Superior temporal gyrus (tissue), 1 donor: ENCODE results near the gene PDGFC.

Experiments
- DNase-seq: peaks from one replicate; pipeline ENCODE4 v3.0.0-alpha.2; 2016; ENCODE audit errors: extremely low spot score

Gene PDGFC

GRCh38 chr4:156974264-156974663, 2.7 kb upstream of the PDGFC start:
- DNase-seq: no peak

DNA sequence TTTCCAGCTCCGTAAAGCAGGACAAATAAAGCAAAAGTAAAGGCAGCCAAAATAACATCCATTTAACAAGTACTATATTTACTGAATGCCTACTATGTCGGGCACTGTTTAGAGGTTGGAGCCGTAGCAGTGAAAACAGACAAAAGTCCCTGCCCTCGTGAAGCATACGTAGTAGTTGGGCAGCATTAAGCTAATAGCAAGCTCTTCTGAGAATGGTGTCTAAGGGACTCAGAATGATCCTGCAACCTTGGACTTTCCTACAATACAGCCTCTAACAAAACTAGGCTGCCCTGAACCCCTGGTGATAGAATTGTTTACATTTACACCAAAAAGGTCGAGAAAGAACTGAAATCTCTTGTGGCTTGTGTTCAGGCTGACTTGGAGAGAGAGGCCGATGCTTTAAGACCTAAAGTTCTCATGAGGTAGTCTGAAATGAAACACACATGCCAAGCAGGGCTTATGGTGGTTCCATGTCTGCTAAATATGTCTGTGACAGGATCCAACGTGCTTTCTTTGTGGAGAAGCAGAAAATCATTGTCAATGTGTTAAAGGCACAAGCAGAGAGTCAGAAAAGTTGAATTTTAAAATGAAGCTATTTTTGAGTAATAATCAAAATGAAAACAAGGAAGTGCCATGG, 898 bp upstream of the PDGFC start:
- peak; percentile 56 for DNase-seq

DNA sequence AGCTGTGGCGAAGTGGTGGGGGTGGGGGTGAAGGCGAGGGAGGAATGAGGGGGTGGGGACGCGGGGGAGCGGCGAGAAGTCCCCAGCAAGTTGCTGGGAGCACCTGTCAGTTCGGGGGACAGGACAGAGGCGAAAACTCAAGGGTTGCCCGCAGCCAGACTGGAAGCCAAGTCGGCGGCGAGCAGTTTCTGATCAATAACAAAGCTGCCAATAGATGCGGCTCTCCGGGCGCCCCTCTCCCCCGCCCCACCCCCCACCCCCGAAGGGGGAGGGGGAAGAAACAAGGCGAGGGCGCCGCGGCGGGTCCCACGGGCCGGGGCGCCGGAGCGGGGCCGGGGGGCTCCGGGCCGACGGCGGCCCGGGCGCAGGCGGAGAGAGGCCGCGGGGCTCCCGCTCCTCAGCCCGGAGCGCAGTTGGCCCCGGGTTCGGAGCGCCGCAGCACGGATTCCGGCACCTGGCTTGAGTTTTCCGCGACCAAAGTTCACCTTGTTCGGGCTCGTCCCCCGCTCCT, 379 bp downstream of the PDGFC start:
- DNase-seq: no peak

- peak; percentile 62 for DNase-seq
These were observed 966 bp downstream of the PDGFC start for GRCh38 chr4:156970501-156971164.

GRCh38 chr4:156969911-156970310, 1.7 kb downstream of the PDGFC start:
- no peak for DNase-seq

DNA sequence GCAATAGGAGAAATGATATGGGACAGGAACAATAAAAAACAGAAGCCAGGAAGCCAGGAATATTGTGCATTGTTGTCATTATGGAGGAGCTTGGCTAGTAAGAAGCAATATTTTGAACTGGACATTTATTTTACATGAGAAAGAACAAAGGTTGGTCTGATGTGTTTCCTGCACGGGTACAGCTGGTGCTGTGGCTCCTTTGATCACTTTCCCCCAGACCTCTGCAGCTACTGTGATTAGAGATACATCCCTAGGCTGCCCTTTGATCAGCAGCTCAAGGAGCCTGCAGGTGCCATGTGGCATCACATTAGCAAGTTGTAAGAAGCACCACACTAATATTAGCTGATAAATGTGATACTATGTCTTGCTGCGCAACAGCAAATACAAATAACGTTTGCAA, 2.5 kb downstream of the PDGFC start:
- DNase-seq: peak; percentile 23

DNA sequence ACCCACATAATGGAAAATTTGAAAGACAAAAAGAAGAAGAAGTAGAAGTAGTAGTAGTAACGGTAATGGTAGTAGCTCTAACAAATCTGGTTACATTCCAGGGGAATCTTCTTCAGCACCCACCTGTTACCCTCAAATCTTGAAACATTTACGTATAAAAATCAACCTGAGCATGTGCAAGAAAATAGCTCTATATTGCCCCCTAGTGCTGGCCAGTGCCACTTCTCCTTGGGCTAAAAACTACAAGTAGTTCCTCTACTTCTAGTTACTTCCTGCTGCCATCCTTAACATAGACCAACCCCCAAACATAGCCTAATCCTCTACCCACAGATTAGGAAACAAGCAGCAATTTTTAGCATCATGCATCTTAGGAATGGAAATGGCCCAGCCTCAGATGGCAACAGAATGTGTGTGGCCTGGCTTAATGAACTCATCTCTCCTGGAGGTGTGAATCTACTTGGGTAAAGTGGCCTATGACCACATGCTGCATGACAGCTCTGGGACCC, 3.1 kb downstream of the PDGFC start:
- peak; percentile 83 for DNase-seq

GRCh38 chr4:156966836-156967235, 4.8 kb downstream of the PDGFC start:
- peak; percentile 6 for DNase-seq

- no peak for DNase-seq
These were observed 8.2 kb downstream of the PDGFC start for GRCh38 chr4:156963419-156963818.

GRCh38 chr4:156962528-156962974, 9.0 kb downstream of the PDGFC start:
- no peak for DNase-seq

GRCh38 chr4:156962058-156962358, 9.6 kb downstream of the PDGFC start:
- no peak for DNase-seq

GRCh38 chr4:156961196-156962057, 10.2 kb downstream of the PDGFC start:
- peak; percentile 13 for DNase-seq

GRCh38 chr4:156959298-156959702, 12.3 kb downstream of the PDGFC start:
- DNase-seq: peak; percentile 12

DNA sequence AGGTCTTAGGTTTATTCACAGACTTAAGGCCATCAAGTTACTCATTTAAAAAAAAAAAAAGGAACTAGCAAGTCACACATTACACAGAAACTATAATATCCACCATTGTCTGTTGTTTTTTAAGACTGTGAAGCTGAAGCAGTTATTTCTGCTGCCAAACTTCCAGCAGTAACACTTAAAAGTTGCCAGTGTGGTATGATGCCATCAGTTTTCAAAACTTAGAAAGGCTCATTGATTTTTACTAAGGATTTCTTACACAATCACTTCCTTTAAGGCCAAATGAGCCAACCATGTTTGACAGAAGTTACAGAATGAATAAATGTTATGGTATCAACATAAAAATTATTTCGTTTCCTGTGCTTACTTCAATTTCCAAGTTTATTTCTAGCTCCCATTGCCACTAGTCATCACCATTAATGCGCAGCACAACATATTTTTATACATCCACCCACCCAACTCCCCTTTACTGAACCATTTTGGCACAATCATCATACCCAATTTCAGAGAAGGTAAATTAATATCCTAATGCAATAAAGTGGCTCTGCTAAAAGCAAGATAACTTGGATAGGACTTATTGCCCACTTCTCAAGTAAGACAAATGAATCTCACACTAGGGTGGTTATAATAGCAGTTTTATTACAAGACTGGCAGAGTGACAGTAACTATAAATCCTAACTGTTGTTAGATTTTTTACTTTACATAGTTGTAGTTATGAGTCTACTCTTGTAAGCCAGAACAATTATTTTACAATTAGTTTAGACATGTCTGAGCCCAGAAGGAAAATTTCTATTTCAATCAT, 13.1 kb downstream of the PDGFC start:
- DNase-seq: peak; percentile 26

DNA sequence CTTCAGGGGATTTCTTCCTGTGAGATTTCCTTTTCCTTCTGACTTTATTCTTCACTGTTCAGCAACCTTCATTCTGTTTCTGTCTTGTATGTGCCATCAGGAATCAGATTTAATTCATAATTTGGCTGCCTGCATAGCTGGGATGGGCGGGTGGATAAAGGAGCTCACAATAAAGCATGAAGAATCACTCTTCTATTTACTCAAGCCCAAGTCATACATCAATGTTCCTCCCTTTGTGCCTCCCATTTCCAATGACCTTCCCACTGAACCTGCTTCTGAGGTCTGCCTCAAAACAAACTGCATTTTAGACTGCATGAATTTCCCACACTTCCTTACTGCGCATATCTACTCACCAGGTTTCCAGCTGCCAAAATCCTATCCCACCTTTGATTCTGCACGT, 14.0 kb downstream of the PDGFC start:
- no peak for DNase-seq

DNA sequence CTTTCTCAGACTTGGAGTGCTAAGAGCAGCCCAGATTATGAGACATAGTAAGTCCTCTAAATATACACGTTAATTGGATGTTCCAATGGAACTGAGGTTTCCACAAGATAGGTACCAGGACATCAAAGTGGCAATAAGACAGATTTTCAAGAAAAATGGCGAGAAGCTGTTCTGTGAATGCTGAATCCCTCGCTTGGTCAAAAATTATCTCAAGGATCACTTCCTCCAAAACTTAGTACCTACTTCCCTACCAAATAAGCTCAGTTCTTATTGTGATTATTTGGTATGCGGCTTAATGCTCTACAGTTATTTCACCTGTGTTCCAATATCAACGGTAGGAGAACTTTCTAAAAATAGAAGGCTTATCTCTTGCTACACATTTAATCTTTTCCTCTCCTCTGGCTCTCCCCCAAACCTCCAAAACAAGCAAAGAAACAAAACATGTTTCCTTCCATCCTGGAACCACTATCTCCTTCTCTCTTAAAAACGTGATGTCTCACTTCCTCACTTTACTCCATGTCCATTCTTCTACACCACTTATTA, 14.7 kb downstream of the PDGFC start:
- DNase-seq: no peak

- no peak for DNase-seq
These were observed 15.2 kb downstream of the PDGFC start for GRCh38 chr4:156956359-156956758.

DNA sequence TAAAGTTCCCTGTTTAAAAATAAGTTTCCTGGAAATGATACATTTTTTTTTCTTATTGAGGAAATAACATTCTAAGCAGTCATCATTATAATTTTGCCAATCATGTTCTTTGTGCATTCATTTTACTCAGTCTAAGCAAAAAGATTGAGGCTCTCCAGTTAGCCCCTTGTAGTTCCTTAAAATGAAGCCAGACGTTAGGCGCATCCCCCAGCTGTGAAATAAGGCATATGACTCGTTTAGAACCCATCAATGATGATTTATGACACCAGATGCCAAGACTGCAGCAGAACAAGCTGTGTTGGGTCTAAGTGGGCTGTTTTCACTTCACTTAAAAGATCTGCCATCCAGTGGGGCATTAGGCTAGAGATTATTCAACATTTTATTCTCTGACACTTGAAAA, 17.0 kb downstream of the PDGFC start:
- no peak for DNase-seq

GRCh38 chr4:156953951-156954350, 17.6 kb downstream of the PDGFC start:
- DNase-seq: no peak

- no peak for DNase-seq
These were observed 18.6 kb downstream of the PDGFC start for GRCh38 chr4:156953001-156953400.

DNA sequence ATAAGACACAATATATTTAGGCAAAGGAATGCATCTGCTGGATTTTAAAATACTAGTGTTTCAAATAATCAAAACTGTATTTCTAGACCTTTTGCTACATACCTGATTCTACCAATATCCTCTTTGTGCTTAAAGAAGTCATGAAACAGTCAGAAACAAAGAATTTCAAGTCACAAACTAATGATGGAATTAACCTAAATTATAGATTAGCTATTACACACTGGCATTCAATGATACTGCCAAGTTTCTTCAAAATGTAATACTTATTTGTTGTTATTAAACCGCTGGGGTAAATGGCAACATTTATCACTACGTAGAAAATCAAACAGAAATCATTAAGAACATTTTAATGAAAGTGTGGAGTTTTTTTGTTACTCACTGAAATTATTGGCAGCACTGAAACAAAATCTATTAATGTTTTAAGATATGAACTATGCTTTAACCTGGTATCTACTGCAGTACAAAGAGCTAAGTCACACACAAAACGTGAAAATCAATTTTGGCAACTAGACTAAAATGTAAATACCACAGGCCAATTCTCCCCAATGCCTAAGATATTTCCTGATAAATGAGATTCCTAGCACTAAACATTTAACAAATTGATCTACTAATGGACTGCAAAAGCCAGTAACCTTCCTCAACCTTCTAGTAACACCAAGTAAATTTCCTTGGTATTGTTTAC, 19.4 kb downstream of the PDGFC start:
- no peak for DNase-seq
